Measurements from ENCODE around the gene AGAP5. TPM values are rescaled to one million over a fixed set of nuclear protein-coding genes. Genes with fewer than 3 reads are reported as not detected.

AGAP5 gene
- total and polyA plus RNA-seq, 9 of the 15 experiments (the other 6 are each of a cell fraction or from before 2014, with no cell fraction given), result 0.32 to 7.5 (median 5.3) TPM

DNA sequence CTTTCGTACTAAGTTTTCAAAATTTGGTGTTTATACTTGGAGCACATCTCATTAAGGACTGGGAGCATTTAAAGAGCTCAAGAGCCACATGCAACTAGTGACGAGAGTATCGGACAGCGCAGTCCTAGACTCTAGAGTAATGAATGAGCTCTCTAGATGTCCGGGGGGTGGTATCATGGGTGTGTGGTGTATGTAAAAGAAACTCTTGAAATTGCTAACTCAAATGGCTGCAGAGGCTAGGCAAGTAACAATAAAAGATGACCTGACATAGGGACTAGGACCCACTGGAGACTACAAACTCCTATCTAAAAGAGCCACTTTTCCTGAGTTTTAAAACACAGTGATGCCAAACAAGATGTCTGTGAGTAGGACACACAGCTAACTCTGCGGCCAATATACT, 70.6 kb downstream of the AGAP5 start (continued):
- no peak for TF ChIP-seq NCOR1 (IDR thresholded peaks at IDR 0.05)
- no peak for TF ChIP-seq MAFG (tag; conservative IDR thresholded peaks at IDR 0.05)
- TF ChIP-seq, protein P1, sequence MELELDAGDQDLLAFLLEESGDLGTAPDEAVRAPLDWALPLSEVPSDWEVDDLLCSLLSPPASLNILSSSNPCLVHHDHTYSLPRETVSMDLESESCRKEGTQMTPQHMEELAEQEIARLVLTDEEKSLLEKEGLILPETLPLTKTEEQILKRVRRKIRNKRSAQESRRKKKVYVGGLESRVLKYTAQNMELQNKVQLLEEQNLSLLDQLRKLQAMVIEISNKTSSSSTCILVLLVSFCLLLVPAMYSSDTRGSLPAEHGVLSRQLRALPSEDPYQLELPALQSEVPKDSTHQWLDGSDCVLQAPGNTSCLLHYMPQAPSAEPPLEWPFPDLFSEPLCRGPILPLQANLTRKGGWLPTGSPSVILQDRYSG (tag; conservative IDR thresholded peaks at IDR 0.05; ENCODE audit: low read depth), result no peak
- TF ChIP-seq SRSF7 (optimal IDR thresholded peaks at IDR 0.05; ENCODE audit: low read depth, low read length), result no peak
- peak; percentile 35; the same call in 1 of the 2 replicates for TF ChIP-seq GTF2E2 (tag; IDR thresholded peaks at IDR 0.05)
- 0 out of 2 replicates have a peak, but pooled peaks have one; percentile 64 for TF ChIP-seq SREBF2 (CRISPR knock-in tag; IDR thresholded peaks at IDR 0.05)
- no peak for TF ChIP-seq ZFP36 (IDR thresholded peaks at IDR 0.05; ENCODE audit: low read depth, low read length, partially characterized antibody)
- no peak for TF ChIP-seq MCM2 (IDR thresholded peaks at IDR 0.05; ENCODE audit: low read depth)
- TF ChIP-seq TEAD4 (IDR thresholded peaks at IDR 0.05; ENCODE audit: low read length), result no peak
- no peak for TF ChIP-seq TEAD4 (CRISPR knock-in tag; IDR thresholded peaks at IDR 0.05; ENCODE audit: borderline replicate concordance)
